GM06990 (cell line): ENCODE measurements around the gene ARL5C.

ENCODE experiments used
- DNase-seq: peaks from one replicate; pipeline ENCODE4 v3.0.0-alpha.2; 2011; ENCODE audit not compliant: insufficient read length; ENCODE audit errors: extremely low read depth
- H3K27me3 ChIP-seq: replicated peaks from 2 replicates; pipeline ENCODE4 v1.6.0; 2011; ENCODE audit warnings: low read length; ENCODE audit not compliant: control insufficient read depth, insufficient read depth
- H3K36me3 ChIP-seq: 2 replicates; pipeline ENCODE4 v1.5.1; 2011; ENCODE audit warnings: low read length; ENCODE audit not compliant: control insufficient read depth, insufficient read depth
- H3K4me3 ChIP-seq: replicated peaks from 2 replicates; pipeline ENCODE4 v1.5.1; 2011; ENCODE audit warnings: low read depth, mild to moderate bottlenecking, control low read depth, low read length
- CTCF ChIP-seq: IDR thresholded peaks from 2 replicates; pipeline ENCODE4 v1.5.1; 2011; ENCODE audit warnings: low read length, control low read depth, mild to moderate bottlenecking, inconsistent platforms; ENCODE audit not compliant: insufficient read depth, poor library complexity, severe bottlenecking

Gene ARL5C

GRCh38 chr17:39183720-39184119 is 17.8 kb upstream of the ARL5C start:
- no peak for TF ChIP-seq CTCF
- Histone ChIP-seq H3K36me3 (peaks cover 15% of the 10 kb centered on the region), H3K27me3 (no peaks in the 10 kb centered on the region), H3K4me3 (no peak overlapping the region)
- DNase-seq, result no peak

GRCh38 chr17:39183045-39183444 is 17.1 kb upstream of the ARL5C start:
- H3K4me3 ChIP-seq, result no peak overlapping the region
- peaks cover 16% of the 10 kb centered on the region for H3K36me3 ChIP-seq
- no peak for TF ChIP-seq CTCF
- no peaks in the 10 kb centered on the region for H3K27me3 ChIP-seq
- DNase-seq, result no peak

- H3K4me3 ChIP-seq, result no peak overlapping the region
- peaks cover 21% of the 10 kb centered on the region for H3K36me3 ChIP-seq
- H3K27me3 ChIP-seq, result no peaks in the 10 kb centered on the region
- no peak for DNase-seq
- no peak for TF ChIP-seq CTCF
Measured at GRCh38 chr17:39181303-39181702, 15.3 kb upstream of the ARL5C start.

- Histone ChIP-seq H3K4me3 (no peak overlapping the region), H3K27me3 (no peaks in the 10 kb centered on the region), H3K36me3 (peaks cover 13% of the 10 kb centered on the region)
- no peak for TF ChIP-seq CTCF
- no peak for DNase-seq
Measured at GRCh38 chr17:39178536-39178935, 12.6 kb upstream of the ARL5C start.

- DNase-seq, result no peak
- Histone ChIP-seq H3K4me3 (no peak overlapping the region), H3K36me3 (peaks cover 11% of the 10 kb centered on the region), H3K27me3 (no peaks in the 10 kb centered on the region)
- TF ChIP-seq CTCF, result no peak
Measured at GRCh38 chr17:39177256-39177655, 11.3 kb upstream of the ARL5C start.

GRCh38 chr17:39175695-39176093 is 9.7 kb upstream of the ARL5C start:
- no peaks in the 10 kb centered on the region for H3K27me3 ChIP-seq
- TF ChIP-seq CTCF, result no peak
- no peak for DNase-seq
- peaks cover 11% of the 10 kb centered on the region for H3K36me3 ChIP-seq
- no peak overlapping the region for H3K4me3 ChIP-seq
